ENCODE data around the gene GNG13.
A peak's percentile ranks its signal among the peaks of the same experiment; 100 is the strongest.

The GNG13 gene

GRCh38 chr16:793414-793813 lies 7.1 kb downstream of the GNG13 start:
- no peak for TF ChIP-seq CTCF (IDR thresholded peaks at IDR 0.05; ENCODE audit: insufficient read depth, low read depth, low read length, missing control alignments)
- DNase-seq (ENCODE audit: low read depth) = no peak
- H3K4me3 ChIP-seq (ENCODE audit: low read depth, low read length) = no peak overlapping the region

DNA sequence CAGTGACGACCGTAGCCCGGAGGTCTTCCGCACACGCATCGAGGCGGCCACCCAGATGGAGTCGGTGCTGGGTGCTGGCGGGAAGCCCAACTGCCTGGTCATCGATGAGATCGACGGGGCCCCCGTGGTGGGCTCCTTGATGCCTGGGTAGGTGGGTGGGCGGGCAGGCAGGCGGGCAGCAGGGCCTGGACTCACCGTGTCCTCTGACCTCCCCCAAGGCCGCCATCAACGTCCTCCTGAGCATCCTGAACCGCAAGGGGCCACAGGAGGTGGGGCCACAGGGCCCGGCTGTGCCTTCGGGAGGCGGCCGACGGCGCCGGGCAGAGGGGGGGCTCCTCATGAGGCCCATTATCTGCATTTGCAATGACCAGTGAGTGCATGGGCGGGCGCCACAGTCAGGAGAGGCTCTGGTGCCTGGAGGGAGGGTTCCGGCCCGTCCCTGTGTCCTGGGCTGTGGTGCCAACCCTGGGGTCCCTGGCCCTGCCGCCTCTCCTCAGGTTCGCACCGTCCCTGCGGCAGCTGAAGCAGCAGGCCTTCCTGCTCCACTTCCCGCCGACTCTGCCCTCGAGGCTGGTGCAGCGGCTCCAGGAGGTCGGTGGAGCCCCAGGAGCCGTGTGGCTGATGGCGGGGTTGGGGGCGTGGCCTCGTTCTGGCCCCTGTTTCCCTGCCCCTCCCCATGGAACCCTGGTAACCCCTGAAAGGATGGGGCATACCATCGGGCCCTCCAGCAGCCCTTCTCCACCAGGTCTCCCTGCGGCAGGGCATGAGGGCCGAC lies 8.1 kb downstream of the GNG13 start:
- DNase-seq (ENCODE audit: low read depth) = no peak
- no peak overlapping the region for H3K4me3 ChIP-seq (ENCODE audit: low read depth, low read length)
- TF ChIP-seq CTCF (IDR thresholded peaks at IDR 0.05; ENCODE audit: insufficient read depth, low read depth, low read length, missing control alignments) = no peak

DNA sequence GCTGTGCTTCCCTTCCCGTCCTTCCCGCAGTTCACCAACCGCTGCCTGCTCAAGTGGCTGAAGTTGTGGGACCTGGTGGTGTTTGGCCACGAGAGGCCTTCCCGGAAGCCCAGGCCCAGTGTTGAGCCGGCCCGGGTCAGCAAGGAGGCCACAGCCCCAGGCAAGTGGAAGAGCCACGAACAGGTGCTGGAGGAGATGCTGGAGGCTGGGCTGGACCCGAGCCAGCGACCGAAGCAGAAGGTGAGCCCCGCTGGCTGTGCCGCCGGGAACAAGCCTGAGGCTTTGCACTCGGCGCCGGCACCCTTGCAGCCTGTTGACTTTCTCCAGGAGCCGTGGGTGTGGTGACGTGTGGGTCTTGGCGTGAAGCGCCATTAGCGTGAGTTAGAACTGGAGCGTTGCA lies 9.4 kb downstream of the GNG13 start:
- TF ChIP-seq CTCF (IDR thresholded peaks at IDR 0.05; ENCODE audit: insufficient read depth, low read depth, low read length, missing control alignments) = no peak
- H3K4me3 ChIP-seq (ENCODE audit: low read depth, low read length) = no peak overlapping the region
- no peak for DNase-seq (ENCODE audit: low read depth)

DNA sequence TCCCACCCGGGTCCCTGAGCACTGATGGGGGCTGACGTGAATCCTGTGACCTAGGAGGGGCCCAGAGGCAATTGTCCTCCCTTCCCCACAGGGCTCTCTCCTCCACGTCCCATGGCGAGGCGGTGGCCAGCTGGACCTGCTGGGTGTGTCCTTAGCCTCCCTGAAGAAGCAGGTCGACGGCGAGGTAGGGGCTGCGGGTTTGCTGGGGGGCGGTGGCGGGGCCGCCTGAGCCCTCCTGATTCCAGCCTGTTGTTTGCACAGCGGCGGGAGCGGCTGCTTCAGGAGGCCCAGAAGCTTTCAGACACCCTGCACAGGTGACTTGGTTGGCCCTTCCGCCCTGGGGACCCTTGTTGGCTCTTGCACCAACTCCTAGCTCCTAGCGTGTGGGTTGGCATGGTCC lies 10.4 kb downstream of the GNG13 start:
- no peak overlapping the region for H3K4me3 ChIP-seq (ENCODE audit: low read depth, low read length)
- TF ChIP-seq CTCF (IDR thresholded peaks at IDR 0.05; ENCODE audit: insufficient read depth, low read depth, low read length, missing control alignments) = no peak
- no peak for DNase-seq (ENCODE audit: low read depth)

GRCh38 chr16:789191-789850 lies 11.2 kb downstream of the GNG13 start:
- DNase-seq (ENCODE audit: low read depth) = no peak
- peak overlapping the region; percentile 80 for H3K4me3 ChIP-seq (ENCODE audit: low read depth, low read length)
- no peak for TF ChIP-seq CTCF (IDR thresholded peaks at IDR 0.05; ENCODE audit: insufficient read depth, low read depth, low read length, missing control alignments)

DNA sequence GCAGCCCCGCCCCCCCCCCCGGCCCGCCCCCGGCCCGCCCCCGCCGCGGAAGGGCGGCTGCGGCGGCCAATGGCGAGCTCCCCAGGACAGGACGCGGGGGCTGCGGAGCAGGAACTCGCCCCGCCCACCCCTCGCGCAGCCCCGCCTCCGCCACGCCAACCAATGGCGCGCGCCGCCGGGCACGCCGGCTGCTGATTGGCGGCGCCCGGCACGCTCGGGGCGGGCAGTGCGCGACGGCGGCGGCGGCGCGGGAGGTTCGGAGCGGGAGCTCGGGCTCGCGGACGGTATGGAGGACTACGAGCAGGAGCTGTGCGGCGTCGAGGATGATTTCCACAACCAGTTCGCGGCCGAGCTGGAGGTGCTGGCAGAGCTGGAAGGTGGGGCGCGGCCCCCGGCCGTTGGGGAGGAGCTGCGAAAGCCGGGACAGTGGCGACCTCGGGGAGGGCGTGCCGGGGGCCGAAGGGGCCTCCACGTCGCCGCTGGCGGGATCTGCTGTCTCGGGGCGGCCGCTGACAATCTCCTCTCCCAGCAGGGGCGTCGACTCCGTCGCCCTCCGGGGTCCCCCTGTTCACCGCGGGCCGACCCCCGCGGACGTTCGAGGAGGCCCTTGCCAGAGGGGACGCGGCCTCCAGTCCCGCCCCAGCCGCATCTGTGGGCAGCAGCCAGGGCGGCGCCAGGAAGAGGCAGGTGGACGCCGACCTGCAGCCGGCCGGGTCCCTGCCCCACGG lies 12.0 kb downstream of the GNG13 start, which contains the start of gene CHTF18:
Gene CHTF18 (plus strand): TSS at position 222 of the 728 bp plus-strand sequence. CDS start 65 bp downstream, at position 287.
- peak within 1 kb of the TSS; percentile 95 for H3K4me3 ChIP-seq (ENCODE audit: low read depth, low read length)
- TF ChIP-seq CTCF (IDR thresholded peaks at IDR 0.05; ENCODE audit: insufficient read depth, low read depth, low read length, missing control alignments) = no peak
- peak; percentile 96 for DNase-seq (ENCODE audit: low read depth)
